ENCODE data around the gene CASZ1. TPM values are rescaled to one million over a fixed set of nuclear protein-coding genes. Genes with fewer than 3 reads are reported as not detected.

The CASZ1 gene
- polyA plus RNA-seq, 2 of the 4 experiments (the other 2 are of a cell fraction): 0.52 to 1.2 TPM

- TF ChIP-seq HMGXB4 (CRISPR knock-in tag; IDR thresholded peaks at IDR 0.05; ENCODE audit: borderline replicate concordance) (no peak), NPAS2 (CRISPR knock-in tag; IDR thresholded peaks at IDR 0.05; ENCODE audit: borderline replicate concordance) (no peak), PHF8 (IDR thresholded peaks at IDR 0.05; ENCODE audit: borderline replicate concordance, low read depth) (no peak), RNF2 (IDR thresholded peaks at IDR 0.05; ENCODE audit: borderline replicate concordance, low read depth) (no peak), JUN (IDR thresholded peaks at IDR 0.05) (no peak), MYC (IDR thresholded peaks at IDR 0.05; ENCODE audit: borderline replicate concordance, low read length) (no peak), FOSB (CRISPR knock-in tag; IDR thresholded peaks at IDR 0.05) (no peak), HOXB13 (CRISPR knock-in tag; IDR thresholded peaks at IDR 0.05; ENCODE audit: low read depth) (no peak)
- ATAC-seq (no peak), FAIRE-seq (no peak), DNase-seq (ENCODE audit: low read depth in 1 of 2, low spot score in 1 of 2) (no peak)
- Histone ChIP-seq H3K9me3 (no peaks in the 10 kb centered on the region), H3K27ac (no peak overlapping the region), H3K4me2 (no peak overlapping the region), H3K4me1 (no peaks in the 10 kb centered on the region), H3K4me3 (no peak overlapping the region)
- POLR2A ChIA-PET: no interaction called here
- CTCF ChIA-PET: no interaction called here
- WGBS (ENCODE audit: missing lambda C conversion rate): 75% methylated on average over 15 of the region's 29 CpGs
Measured at GRCh38 chr1:10674700-10675609, 121.5 kb downstream of the CASZ1 start.

GRCh38 chr1:10674222-10674621 is 122.2 kb downstream of the CASZ1 start:
- no peaks in the 10 kb centered on the region for H3K9me3 ChIP-seq
- no peak overlapping the region for H3K27ac ChIP-seq
- ATAC-seq: no peak
- no peak for DNase-seq (ENCODE audit: low read depth in 1 of 2, low spot score in 1 of 2)
- H3K4me3 ChIP-seq: no peak overlapping the region
- no peak overlapping the region for H3K4me2 ChIP-seq
- no peak for FAIRE-seq
- 56% methylated on average over 2 of the region's 16 CpGs for WGBS (ENCODE audit: missing lambda C conversion rate)
- no peaks in the 10 kb centered on the region for H3K4me1 ChIP-seq
- no peak for TF ChIP-seq MAZ (IDR thresholded peaks at IDR 0.05; ENCODE audit: borderline replicate concordance, low read depth, low read length)
- no peak for TF ChIP-seq MAFK (IDR thresholded peaks at IDR 0.05; ENCODE audit: partially characterized antibody)
- TF ChIP-seq KDM1A (IDR thresholded peaks at IDR 0.05; ENCODE audit: low read depth): no peak
- TF ChIP-seq BCL3 (IDR thresholded peaks at IDR 0.05): no peak
- no peak for TF ChIP-seq MYC (IDR thresholded peaks at IDR 0.05; ENCODE audit: borderline replicate concordance, low read length)
- TF ChIP-seq SMC3 (IDR thresholded peaks at IDR 0.05): no peak
- no peak for TF ChIP-seq BHLHE40 (IDR thresholded peaks at IDR 0.05; ENCODE audit: low read depth, low read length)
- ChIA-PET POLR2A (no interaction called here), CTCF (interaction anchor here (1.0 kb wide), 1 partner anchor 9 kb away, joined by 3 read pairs; no protein-coding TSS in a partner anchor)

GRCh38 chr1:10673109-10673711 is 123.2 kb downstream of the CASZ1 start:
- DNase-seq (ENCODE audit: low read depth in 1 of 2, low spot score in 1 of 2): no peak
- POLR2A ChIA-PET: no interaction called here
- no peak for FAIRE-seq
- CTCF ChIA-PET: interaction anchor here (1.0 kb wide), 1 partner anchor 10 kb away, joined by 3 read pairs; no protein-coding TSS in a partner anchor
- Histone ChIP-seq H3K4me2 (no peak overlapping the region), H3K4me3 (no peak overlapping the region), H3K4me1 (no peaks in the 10 kb centered on the region), H3K27ac (no peak overlapping the region), H3K9me3 (no peaks in the 10 kb centered on the region)
- no peak for ATAC-seq
- 89% methylated on average over 19 of the region's 19 CpGs for WGBS (ENCODE audit: missing lambda C conversion rate)
- TF ChIP-seq MYC (IDR thresholded peaks at IDR 0.05; ENCODE audit: borderline replicate concordance, low read length) (no peak), ESRRA (IDR thresholded peaks at IDR 0.05; ENCODE audit: borderline replicate concordance, low read length) (no peak), RARB (CRISPR knock-in tag; IDR thresholded peaks at IDR 0.05) (no peak), KDM1A (IDR thresholded peaks at IDR 0.05; ENCODE audit: low read depth) (no peak), REST (IDR thresholded peaks at IDR 0.05) (no peak), ATOH8 (CRISPR knock-in tag; IDR thresholded peaks at IDR 0.05; ENCODE audit: low read depth) (no peak), FOSB (CRISPR knock-in tag; IDR thresholded peaks at IDR 0.05) (no peak), BCL3 (IDR thresholded peaks at IDR 0.05) (no peak), E2F6 (IDR thresholded peaks at IDR 0.05; ENCODE audit: borderline replicate concordance, low read depth) (no peak), MAZ (IDR thresholded peaks at IDR 0.05; ENCODE audit: borderline replicate concordance, low read depth, low read length) (no peak), CBX8 (IDR thresholded peaks at IDR 0.05) (no peak)
